HG03432 (cell line): ENCODE measurements around the gene FAM98C.
"Not testable (repeated sequence)": the region's sequence is repeated elsewhere in the genome, so short reads cannot be mapped to it uniquely, and the experiment has no call there.

Experiments used
- ATAC-seq: cut with Tn5 transposase; IDR thresholded peaks from one replicate; pipeline ENCODE4 v1.9.1; 2021; ENCODE audit warnings: mild to moderate bottlenecking, moderate library complexity; ENCODE audit not compliant: unreplicated experiment

FAM98C gene

GRCh38 chr19:38425222-38425809 lies 22.4 kb downstream of the FAM98C start:
- no peak for ATAC-seq

GRCh38 chr19:38425810-38426466 lies 23.0 kb downstream of the FAM98C start, which contains the start of gene RASGRP4:
TSS of gene RASGRP4 (minus strand) at chr19:38426219. CDS start at chr19:38426091, 128 bp downstream.
- ATAC-seq, result no peak

GRCh38 chr19:38427035-38427677 lies 24.3 kb downstream of the FAM98C start:
- not testable (repeated sequence) for ATAC-seq

- ATAC-seq, result no peak
These were observed 26.3 kb downstream of the FAM98C start for GRCh38 chr19:38429055-38429810.

GRCh38 chr19:38429811-38430156 lies 26.9 kb downstream of the FAM98C start:
- no peak for ATAC-seq

GRCh38 chr19:38430931-38431330 lies 28.0 kb downstream of the FAM98C start:
- no peak for ATAC-seq

GRCh38 chr19:38433268-38433733 lies 30.4 kb downstream of the FAM98C start, which contains the start of gene RYR1:
TSS of gene RYR1 (plus strand) at chr19:38433691. CDS start at chr19:38433830, 139 bp downstream.
- no peak for ATAC-seq

- ATAC-seq, result no peak
These were observed 31.7 kb downstream of the FAM98C start for GRCh38 chr19:38434549-38435051.

- no peak for ATAC-seq
These were observed 34.4 kb downstream of the FAM98C start for GRCh38 chr19:38437295-38437694.

GRCh38 chr19:38437917-38438316 lies 35.0 kb downstream of the FAM98C start:
- no peak for ATAC-seq

GRCh38 chr19:38440592-38440991 lies 37.7 kb downstream of the FAM98C start:
- ATAC-seq, result no peak

GRCh38 chr19:38441657-38442348 lies 38.9 kb downstream of the FAM98C start:
- ATAC-seq, result no peak

- no peak for ATAC-seq
These were observed 39.8 kb downstream of the FAM98C start for GRCh38 chr19:38442736-38443135.

- ATAC-seq, result no peak
These were observed 40.6 kb downstream of the FAM98C start for GRCh38 chr19:38443458-38443999.

GRCh38 chr19:38444026-38444425 lies 41.1 kb downstream of the FAM98C start:
- ATAC-seq, result no peak

- ATAC-seq, result no peak
These were observed 42.5 kb downstream of the FAM98C start for GRCh38 chr19:38445362-38445761.

GRCh38 chr19:38448225-38448624 lies 45.3 kb downstream of the FAM98C start:
- ATAC-seq, result no peak

- ATAC-seq, result no peak
These were observed 46.6 kb downstream of the FAM98C start for GRCh38 chr19:38449518-38449917.

GRCh38 chr19:38451036-38451435 lies 48.1 kb downstream of the FAM98C start:
- no peak for ATAC-seq

GRCh38 chr19:38451629-38452028 lies 48.7 kb downstream of the FAM98C start:
- no peak for ATAC-seq
